GM19238 (cell line): ENCODE results near the gene FAF1.
"Not testable (repeated sequence)": the region's sequence is repeated elsewhere in the genome, so short reads cannot be mapped to it uniquely, and the experiment has no call there.

Source experiments
- DNase-seq: peaks from one replicate; pipeline ENCODE4 v3.0.0; 2011; ENCODE audit warnings: low spot score; ENCODE audit not compliant: insufficient read length

Gene FAF1

GRCh38 chr1:50779801-50780200 is 180.3 kb downstream of the FAF1 start:
- DNase-seq: no peak

- no peak for DNase-seq
These were observed 184.3 kb downstream of the FAF1 start for GRCh38 chr1:50775740-50776139.

- peak; percentile 4 for DNase-seq
These were observed 185.2 kb downstream of the FAF1 start for GRCh38 chr1:50774759-50775351.

GRCh38 chr1:50766688-50767087 is 193.4 kb downstream of the FAF1 start:
- no peak for DNase-seq

- not testable (repeated sequence) for DNase-seq
These were observed 203.5 kb downstream of the FAF1 start for GRCh38 chr1:50756543-50756942.

GRCh38 chr1:50754764-50755163 is 205.3 kb downstream of the FAF1 start:
- DNase-seq: not testable (repeated sequence)

- no peak for DNase-seq
These were observed 209.9 kb downstream of the FAF1 start for GRCh38 chr1:50750021-50750619.

GRCh38 chr1:50747394-50747793 is 212.7 kb downstream of the FAF1 start:
- DNase-seq: no peak

- no peak for DNase-seq
These were observed 217.5 kb downstream of the FAF1 start for GRCh38 chr1:50742523-50742922.

GRCh38 chr1:50739125-50739524 is 220.9 kb downstream of the FAF1 start:
- no peak for DNase-seq

- DNase-seq: no peak
These were observed 224.6 kb downstream of the FAF1 start for GRCh38 chr1:50735443-50735842.

GRCh38 chr1:50727578-50727977 is 232.5 kb downstream of the FAF1 start:
- DNase-seq: not testable (repeated sequence)

- DNase-seq: no peak
These were observed 235.3 kb downstream of the FAF1 start for GRCh38 chr1:50724626-50725286.

- DNase-seq: no peak
These were observed 239.5 kb downstream of the FAF1 start for GRCh38 chr1:50720457-50721053.

GRCh38 chr1:50719126-50719525 is 240.9 kb downstream of the FAF1 start:
- DNase-seq: no peak

GRCh38 chr1:50717327-50717726 is 242.7 kb downstream of the FAF1 start:
- DNase-seq: no peak

- DNase-seq: not testable (repeated sequence)
These were observed 243.6 kb downstream of the FAF1 start for GRCh38 chr1:50716455-50716854.

- no peak for DNase-seq
These were observed 250.0 kb downstream of the FAF1 start for GRCh38 chr1:50710099-50710498.

GRCh38 chr1:50707824-50708223 is 252.2 kb downstream of the FAF1 start:
- DNase-seq: no peak

GRCh38 chr1:50705699-50706098 is 254.4 kb downstream of the FAF1 start:
- DNase-seq: no peak

- no peak for DNase-seq
These were observed 255.0 kb downstream of the FAF1 start for GRCh38 chr1:50705041-50705440.

- DNase-seq: peak; percentile 25
These were observed 255.9 kb downstream of the FAF1 start for GRCh38 chr1:50704126-50704525.
